Islet of Langerhans (tissue), 1 donor: ENCODE results near the gene NRBF2.
"Not testable (repeated sequence)": the region's sequence is repeated elsewhere in the genome, so short reads cannot be mapped to it uniquely, and the experiment has no call there.

ENCODE experiments used
- FAIRE-seq: peaks from one replicate; lab custom pipeline; 2011; peaks lifted over from hg19 to GRCh38; lab: Jason Lieb, UNC

Gene NRBF2

GRCh38 chr10:63133056-63133820 lies at the start of gene NRBF2:
NRBF2 (plus strand) TSS chr10:63133328; CDS start chr10:63133471, 143 bp downstream.
- FAIRE-seq, result no peak

- FAIRE-seq, result not testable (repeated sequence)
Observed at GRCh38 chr10:63083406-63083805, 49.7 kb upstream of the NRBF2 start.

GRCh38 chr10:63083904-63084689 lies 49.0 kb upstream of the NRBF2 start:
- FAIRE-seq, result peak; percentile 89

GRCh38 chr10:63084690-63085382 lies 48.3 kb upstream of the NRBF2 start:
- FAIRE-seq, result no peak

- no peak for FAIRE-seq
Observed at GRCh38 chr10:63093227-63093626, 39.9 kb upstream of the NRBF2 start.

- no peak for FAIRE-seq
Observed at GRCh38 chr10:63094405-63094804, 38.7 kb upstream of the NRBF2 start.

- FAIRE-seq, result no peak
Observed at GRCh38 chr10:63094881-63095280, 38.2 kb upstream of the NRBF2 start.

- no peak for FAIRE-seq
Observed at GRCh38 chr10:63099734-63100133, 33.4 kb upstream of the NRBF2 start.

- FAIRE-seq, result not testable (repeated sequence)
Observed at GRCh38 chr10:63101091-63101490, 32.0 kb upstream of the NRBF2 start.

GRCh38 chr10:63102279-63102883 lies 30.7 kb upstream of the NRBF2 start:
- not testable (repeated sequence) for FAIRE-seq

GRCh38 chr10:63103178-63103577 lies 29.9 kb upstream of the NRBF2 start:
- FAIRE-seq, result not testable (repeated sequence)

- no peak for FAIRE-seq
Observed at GRCh38 chr10:63103971-63104409, 29.1 kb upstream of the NRBF2 start.

- no peak for FAIRE-seq
Observed at GRCh38 chr10:63105225-63106110, 27.7 kb upstream of the NRBF2 start.

- no peak for FAIRE-seq
Observed at GRCh38 chr10:63106111-63106755, 26.9 kb upstream of the NRBF2 start.

- FAIRE-seq, result no peak
Observed at GRCh38 chr10:63107943-63108437, 25.1 kb upstream of the NRBF2 start.

- FAIRE-seq, result no peak
Observed at GRCh38 chr10:63110940-63111339, 22.2 kb upstream of the NRBF2 start.

- FAIRE-seq, result no peak
Observed at GRCh38 chr10:63114031-63114814, 18.9 kb upstream of the NRBF2 start.

GRCh38 chr10:63115732-63116383 lies 17.3 kb upstream of the NRBF2 start:
- FAIRE-seq, result no peak

- FAIRE-seq, result no peak
Observed at GRCh38 chr10:63116452-63117072, 16.6 kb upstream of the NRBF2 start.
